GM21381 (cell line): ENCODE data around the gene KIAA0930.

Source experiments
- ATAC-seq: cut with Tn5 transposase; IDR thresholded peaks from one replicate; pipeline ENCODE4 v1.9.1; 2021; ENCODE audit warnings: mild to moderate bottlenecking, moderate library complexity; ENCODE audit not compliant: unreplicated experiment

Gene KIAA0930

GRCh38 chr22:45181240-45181639 lies 59.5 kb downstream of the KIAA0930 start:
- ATAC-seq: no peak

DNA sequence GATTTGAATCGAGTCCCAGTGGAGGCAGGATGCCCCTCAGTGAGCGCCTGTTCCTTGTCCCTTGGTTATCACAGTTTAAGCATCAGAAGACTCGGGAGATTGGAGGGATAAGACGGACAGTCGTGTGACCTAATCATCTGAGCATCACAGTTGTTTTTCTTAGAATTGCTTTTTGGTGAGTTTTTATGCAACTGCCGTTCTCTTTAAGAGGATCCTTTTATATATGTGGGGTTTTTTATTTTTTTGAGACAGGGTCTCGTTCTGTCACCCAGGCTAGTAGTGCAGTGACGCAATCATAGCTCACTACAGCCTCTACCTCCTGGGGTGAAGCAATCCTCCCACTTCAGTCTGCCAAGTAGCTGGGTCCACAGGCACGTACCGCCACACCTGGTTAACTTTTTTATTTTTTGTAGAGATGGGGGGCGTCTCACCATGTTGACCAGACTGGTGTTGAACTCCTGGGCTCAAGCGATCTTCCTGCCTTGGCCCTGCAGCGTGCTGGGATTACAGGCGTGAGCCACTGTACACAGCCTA lies 60.5 kb downstream of the KIAA0930 start:
- no peak for ATAC-seq

GRCh38 chr22:45179276-45180049 lies 61.2 kb downstream of the KIAA0930 start:
- no peak for ATAC-seq

GRCh38 chr22:45172881-45173585 lies 67.7 kb downstream of the KIAA0930 start:
- ATAC-seq: no peak

GRCh38 chr22:45171830-45172229 lies 68.9 kb downstream of the KIAA0930 start:
- no peak for ATAC-seq

- no peak for ATAC-seq
Measured at GRCh38 chr22:45169591-45170466, 70.9 kb downstream of the KIAA0930 start.

- no peak for ATAC-seq
Measured at GRCh38 chr22:45166932-45167331, 73.8 kb downstream of the KIAA0930 start.

GRCh38 chr22:45164270-45165088 lies 76.2 kb downstream of the KIAA0930 start:
- peak; percentile 24 for ATAC-seq

DNA sequence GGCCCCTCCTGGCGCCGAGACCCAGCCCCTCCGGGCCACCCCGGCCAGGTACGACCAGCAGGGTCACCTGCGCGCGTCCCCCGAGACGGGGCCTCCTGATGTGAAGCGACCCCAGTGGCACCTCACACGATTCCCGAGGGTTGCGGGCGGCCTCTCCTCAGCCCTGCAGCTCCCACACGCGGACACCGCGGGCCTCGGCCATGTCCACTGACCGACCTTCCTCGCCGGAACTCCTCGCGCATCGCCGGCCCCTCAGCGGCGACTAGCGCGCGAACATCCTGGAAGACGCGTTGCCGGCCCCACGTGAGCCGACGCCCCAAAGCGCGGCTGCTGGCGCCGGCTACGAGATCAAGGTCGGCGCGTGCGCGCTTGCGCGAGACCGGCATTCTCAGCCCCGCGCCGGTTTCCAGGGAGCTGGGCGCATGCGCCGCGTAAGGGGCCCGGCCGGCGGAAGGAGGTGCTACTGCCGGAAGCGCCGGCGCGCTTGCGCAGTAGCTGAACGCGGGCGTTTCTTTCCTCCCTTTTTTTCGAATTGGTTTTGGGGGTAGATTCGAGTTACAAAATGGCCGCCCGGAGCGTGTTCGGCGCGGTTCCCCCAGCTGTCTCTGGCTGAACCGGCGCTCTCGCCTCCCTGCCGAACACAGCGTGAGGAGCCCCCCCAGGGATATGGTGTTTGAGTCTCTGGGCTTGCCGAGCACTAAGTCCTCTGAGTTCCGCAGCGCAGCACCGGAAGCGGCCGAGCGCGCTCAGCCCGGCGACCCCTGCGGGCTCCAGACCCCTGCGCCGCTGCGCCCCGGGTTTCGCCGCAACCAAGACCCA lies 77.0 kb downstream of the KIAA0930 start, which contains the start of gene NUP50:
TSS of gene NUP50 (plus strand) at position 475 of the 819 bp plus-strand sequence. CDS start 4,253 bp downstream, outside the sequence.
- ATAC-seq: peak; percentile 84

GRCh38 chr22:45163099-45163450 lies 77.6 kb downstream of the KIAA0930 start:
- peak; percentile 4 for ATAC-seq

DNA sequence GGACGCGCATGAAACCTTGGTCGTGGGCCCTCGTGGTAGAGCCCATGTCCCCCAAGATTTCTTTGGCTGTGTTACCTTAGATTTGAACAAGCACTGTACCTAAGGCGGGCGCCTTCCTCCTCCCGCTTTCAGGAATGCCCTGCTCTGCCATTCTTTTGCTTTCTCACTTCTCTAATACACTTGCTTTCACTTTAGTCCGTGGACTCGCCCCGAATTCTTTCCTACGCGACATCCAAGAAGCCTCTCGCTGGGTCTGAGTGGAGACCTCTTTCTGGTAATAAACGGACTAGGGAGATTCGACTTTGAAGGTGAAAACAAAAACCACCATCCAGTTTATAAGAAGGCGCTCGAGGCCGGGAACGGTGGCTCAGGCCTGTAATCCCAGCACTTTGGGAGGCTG lies 78.2 kb downstream of the KIAA0930 start:
- ATAC-seq: no peak

- ATAC-seq: no peak
Measured at GRCh38 chr22:45159652-45160462, 80.8 kb downstream of the KIAA0930 start.

- no peak for ATAC-seq
Measured at GRCh38 chr22:45157907-45158306, 82.8 kb downstream of the KIAA0930 start.

DNA sequence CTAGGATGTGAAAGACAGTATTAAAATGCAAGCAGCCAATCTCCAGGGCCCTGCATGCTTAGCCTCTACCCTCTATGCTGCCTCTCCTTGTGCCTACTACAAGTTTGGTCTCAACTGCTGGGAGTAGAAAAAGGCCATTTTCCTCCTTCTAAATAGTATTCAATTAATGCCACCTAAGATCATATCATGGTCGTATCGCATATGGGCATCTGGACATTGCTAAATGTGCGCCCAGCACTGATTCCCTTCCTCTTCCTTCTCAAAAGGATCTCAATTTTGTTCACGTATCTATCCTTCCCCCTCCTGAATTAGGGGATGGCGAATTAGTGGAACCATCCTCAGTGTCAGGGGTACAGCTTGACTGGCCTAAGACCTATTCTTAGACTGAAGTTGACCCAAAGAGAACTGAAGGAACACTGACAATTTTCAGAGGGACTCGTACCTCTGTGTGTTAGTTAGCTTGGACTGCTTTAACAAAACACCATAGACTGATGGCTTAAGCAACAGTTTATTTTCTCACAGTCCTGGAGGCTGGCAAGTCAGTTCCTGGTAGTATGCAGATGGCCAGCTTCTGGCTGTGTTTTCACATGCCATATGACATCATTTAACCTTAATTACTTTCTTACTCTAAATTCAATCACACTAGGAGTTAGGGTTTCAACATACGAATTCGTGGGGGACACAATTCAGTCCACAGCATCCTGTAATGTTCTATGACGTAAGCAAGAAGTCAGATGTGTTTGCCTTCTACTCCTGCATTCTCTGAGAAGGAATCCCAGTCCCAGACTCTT lies 85.4 kb downstream of the KIAA0930 start:
- ATAC-seq: no peak

GRCh38 chr22:45154383-45154782 lies 86.3 kb downstream of the KIAA0930 start:
- no peak for ATAC-seq

DNA sequence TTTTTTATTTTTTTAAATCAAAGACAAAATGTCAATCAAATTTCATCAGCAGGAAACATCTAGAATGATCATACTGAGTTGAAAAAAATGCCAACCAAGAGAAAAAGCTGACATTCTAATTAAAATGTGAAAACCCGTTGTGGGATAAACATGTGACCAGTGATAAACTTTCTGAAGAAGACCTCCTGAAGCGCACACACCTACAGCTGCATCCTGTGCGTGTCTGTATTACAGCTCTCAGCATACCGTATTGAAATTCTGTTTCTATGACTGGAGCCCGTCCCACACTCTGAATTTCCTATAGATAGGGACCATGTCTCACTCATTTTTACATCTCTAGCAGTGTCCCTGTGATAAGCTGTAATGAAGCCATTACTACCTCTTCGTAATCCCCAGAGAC lies 89.2 kb downstream of the KIAA0930 start:
- no peak for ATAC-seq

- ATAC-seq: no peak
Measured at GRCh38 chr22:45150139-45150538, 90.6 kb downstream of the KIAA0930 start.

DNA sequence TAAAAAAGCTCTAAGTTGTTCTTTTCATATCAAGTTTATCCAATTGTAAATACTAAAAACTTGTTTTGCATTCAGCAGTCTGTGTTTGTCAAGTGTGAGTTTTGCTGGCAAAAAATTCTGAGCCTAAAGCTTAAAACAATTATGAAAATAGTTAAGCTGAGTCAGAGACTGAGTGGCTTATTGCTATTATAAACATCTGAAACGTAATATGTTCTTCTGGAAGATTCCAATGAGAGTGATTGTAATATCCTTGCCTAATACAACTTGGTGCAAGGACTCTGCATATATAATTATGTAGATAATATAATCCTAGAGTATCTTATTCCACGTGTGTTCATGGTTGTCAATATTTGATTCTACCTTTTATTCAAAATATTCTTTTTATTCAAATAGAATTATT lies 91.0 kb downstream of the KIAA0930 start:
- ATAC-seq: no peak
